PC-9 (cell line): ENCODE measurements around the gene LARGE1.

ENCODE experiments used
- CTCF ChIP-seq: fragments of 200-600 bp; sonication (generic); conservative IDR thresholded peaks from 2 replicates; pipeline ENCODE4 v1.6.1; 2017; ENCODE audit warnings: mixed run types, antibody characterized with exemption, mild to moderate bottlenecking, moderate library complexity
- EZH2 ChIP-seq: fragments of 200-600 bp; sonication (generic); IDR thresholded peaks from 2 replicates; pipeline ENCODE4 v1.8.0; 2017; ENCODE audit warnings: antibody characterized with exemption, low read depth

- TF ChIP-seq CTCF (no peak), EZH2 (no peak)
Measured at GRCh38 chr22:33578752-33579151, 341.5 kb downstream of the LARGE1 start.
